ENCODE data around the gene CD8A.
A peak's percentile ranks its signal among the peaks of the same experiment; 100 is the strongest.
"Not testable (repeated sequence)": the region's sequence is repeated elsewhere in the genome, so short reads cannot be mapped to it uniquely, and the experiment has no call there.

Gene CD8A

DNA sequence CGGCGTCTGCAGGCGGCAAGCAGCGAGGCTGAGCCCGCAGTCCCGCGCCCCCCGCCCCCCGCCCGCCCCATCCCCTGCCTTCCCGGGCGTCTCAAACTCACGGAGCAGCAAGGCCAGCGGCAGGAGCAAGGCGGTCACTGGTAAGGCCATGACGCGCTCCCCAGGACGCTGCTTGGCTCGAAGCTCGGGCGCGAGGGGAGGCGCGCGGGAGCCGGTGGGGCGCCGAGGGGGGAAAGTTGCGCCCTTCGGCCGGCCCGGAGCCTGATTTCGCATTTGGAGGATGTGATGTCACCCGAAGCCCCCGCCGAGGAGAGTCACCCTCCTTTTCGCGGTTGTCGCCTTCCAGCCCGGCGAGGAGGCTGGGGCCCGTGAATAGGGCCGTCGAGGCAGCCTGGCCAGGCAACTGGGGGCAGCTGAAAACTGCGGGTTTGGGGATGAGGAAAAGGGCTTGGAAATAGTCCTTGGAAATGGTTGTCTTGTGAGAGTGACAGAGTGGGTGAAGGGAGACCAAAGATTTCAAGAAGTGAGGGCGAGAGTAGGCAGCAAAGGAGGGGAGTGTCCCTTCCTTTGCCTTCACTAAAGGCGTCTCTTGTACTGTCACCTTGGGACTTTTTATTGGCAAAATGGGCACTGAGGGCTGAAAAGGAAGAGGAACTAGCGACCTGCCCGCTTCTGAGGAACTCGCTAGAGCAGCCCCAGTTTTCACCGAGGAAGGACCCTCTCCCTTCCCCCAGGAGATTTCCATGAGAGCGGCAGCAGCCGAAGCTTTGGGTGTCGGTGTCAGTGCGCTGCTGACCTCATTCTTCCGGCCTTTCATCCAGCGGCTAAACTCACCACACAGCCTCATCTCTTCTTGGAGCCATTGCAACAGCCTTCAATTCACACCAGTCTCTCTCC is at the start of gene CD8A:
Gene CD8A, minus strand, starts transcription at position 238 of the 897 bp plus-strand sequence. Its CDS starts 88 bp downstream, at position 150.
- peak; percentile 31 for DNase-seq

DNA sequence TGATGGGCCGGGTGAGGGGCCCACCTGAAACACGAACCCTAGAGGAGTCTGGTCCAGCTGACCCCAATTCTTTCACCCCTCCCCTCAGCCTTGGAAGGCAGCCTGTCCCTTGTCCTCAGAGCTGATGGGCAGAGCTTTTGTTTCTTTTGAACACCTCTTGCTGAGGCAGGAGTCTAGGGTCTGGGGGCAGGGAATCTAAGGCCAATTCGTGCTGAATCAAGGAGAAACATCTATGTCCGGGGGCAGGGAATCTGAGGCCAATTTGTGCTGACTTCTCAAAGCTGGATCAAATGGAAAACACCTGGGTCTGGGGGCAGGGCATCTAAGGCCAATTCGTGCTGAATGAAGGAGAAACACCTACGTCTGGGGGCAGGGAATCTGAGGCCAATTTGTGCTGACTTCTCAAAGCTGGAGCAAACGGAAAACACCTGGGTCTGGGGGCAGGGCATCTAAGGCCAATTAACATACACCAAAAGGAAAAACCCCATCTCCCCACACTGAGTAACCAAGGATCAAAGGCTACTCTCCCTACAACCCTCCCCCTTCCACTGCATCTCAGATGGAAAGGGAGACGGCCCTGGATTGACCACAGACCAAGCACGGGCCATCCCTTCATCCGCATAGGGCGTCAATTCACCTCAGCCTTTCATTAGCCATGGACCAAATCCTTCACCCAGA is 49.3 kb upstream of the CD8A start:
- not testable (repeated sequence) for DNase-seq

DNA sequence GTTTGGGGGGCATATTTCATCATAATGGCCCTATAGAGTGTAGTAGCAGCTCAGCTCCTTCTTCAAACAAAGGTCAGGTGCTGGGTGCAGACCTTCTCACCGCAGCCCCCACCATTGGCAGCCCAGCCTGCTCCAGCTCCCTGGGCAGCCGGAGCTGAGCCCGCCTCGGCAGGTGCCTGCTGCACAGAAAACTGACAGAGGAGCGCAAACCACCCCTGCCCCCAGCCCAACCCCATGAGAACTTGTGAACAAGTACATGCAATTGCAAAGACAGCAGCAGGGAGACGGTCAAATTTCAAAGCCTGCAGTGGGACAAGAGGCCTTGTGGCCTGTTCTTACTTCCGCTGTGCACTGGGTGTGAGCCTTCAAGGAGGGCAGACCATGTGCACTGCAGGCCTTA is 48.7 kb upstream of the CD8A start:
- DNase-seq: not testable (repeated sequence)

DNA sequence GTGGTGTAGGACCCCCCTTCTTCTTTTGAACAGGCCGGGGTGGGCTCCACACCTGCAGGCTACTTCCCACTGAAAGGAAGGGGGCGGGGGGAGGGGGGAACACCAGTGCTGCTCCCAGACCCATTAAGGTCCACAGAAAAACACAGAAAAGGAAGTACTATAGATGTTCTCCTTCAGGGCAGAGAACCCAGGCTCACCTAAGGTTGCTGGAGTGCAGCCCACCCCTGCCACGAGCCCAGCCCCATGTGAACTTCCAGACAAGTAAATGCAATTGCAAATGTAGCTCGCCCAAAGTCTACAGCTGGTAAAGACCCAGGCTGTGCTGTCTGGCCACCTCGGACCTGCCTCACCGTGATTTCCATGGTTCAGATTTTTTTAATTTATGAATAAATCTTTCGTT is 47.0 kb upstream of the CD8A start:
- not testable (repeated sequence) for DNase-seq

DNA sequence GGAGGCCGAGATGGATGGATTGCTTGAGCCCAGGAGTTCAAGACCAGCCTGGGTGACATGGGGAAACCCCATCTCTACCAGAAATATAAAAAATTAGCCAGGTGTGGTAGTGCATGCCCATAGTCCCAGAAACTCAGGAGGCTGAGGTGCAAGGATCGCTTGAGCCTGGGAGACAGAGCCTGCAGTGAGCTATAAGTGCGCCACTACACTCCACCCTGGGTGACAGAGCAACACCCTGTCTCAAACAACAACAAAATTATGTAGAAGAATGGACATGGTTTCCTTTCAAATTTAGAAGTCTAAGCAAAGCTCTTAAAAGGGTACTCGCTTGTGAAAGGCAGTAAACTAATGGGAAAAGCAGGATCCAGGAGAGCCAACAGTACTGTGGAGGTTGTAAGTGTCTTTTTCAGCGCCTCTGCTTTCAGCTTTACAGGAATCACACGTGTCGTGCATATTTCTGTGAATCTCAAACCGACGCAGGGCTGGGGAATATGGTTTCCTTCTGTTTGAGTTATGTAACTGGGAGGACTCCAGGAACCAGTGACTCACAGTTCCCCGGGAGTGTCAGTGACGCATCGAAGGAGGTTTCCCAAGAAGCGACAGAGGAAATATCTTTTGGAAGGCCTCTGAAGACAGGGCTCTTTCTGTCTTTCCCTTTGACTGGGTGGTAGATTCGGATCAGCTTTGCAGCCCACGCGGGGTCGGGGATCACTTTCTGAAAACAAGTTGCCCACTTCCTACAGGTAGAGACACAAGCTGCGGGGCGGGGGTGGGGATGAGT is 46.4 kb upstream of the CD8A start:
- not testable (repeated sequence) for DNase-seq

DNA sequence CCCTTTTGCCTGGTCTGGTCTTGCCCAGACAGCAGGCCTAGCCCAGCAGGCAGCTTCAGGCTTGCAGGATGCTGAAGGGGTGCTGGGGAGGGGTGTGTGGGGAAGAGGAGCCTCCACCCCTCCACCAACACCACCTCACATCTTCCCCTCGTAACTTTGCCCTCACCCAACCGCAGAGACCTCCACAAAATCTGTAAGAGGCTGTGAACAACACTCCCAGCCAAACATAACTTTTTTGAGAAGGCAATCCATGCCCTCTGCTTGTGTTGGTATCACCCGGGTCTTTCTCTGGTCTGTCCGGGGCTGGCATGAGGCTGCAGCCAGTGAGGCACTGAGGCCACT is 44.8 kb upstream of the CD8A start:
- DNase-seq: not testable (repeated sequence)

DNA sequence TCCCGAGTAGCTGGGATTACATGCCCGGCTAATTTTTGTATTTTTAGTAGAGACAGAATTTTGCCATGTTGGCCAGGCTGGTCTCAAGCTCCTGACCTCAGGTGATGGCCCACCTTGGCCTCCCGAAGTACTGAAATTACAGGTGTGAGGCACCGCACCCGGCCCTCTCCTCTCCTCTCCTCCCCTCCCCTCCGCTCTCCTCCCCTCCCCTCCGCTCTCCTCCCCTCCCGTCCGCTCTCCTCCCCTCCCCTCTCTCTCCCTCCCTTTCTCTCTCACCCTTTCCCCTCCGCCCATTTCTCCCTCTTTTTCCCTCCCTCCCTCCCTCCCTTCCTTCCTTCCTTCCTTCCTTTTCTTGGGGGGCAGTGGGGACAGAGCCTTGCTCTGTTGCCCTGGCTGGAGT is 42.6 kb upstream of the CD8A start:
- DNase-seq: no peak

DNA sequence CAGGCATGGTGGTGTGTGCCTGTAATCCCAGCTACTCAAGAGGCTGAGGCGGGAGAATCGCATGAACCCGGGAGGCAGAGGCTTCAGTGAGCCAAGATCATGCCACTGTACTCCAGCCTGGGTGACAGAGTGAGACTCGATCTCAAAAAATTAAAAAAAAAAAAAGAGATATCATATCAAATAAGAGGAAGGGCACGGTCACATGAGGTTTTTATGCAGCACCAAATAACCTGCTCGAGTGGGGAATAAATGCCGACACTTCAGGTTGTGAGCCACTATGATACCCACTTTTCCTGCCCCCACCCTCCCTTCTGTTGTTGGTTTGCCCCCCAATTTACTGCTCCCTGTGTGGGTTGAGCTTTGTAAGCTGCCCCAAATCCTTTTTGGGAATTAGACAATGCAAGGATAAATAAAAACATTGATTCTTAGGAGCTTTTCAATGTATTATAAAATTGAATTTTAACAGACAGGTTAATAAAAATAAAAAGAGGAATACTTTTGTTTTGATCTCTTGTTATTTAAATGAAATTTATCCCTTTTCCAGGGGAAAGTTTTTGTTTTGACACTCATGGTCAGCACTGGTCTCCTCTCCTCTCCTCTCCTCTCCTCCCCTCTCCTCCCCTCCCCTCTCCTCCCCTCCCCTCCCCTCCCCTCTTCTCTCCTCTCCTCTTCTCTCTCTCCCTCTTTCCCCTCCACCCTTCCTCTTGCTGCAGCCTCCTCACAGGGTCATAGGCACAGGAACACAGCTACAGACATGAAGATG is 41.8 kb upstream of the CD8A start:
- no peak for DNase-seq

DNA sequence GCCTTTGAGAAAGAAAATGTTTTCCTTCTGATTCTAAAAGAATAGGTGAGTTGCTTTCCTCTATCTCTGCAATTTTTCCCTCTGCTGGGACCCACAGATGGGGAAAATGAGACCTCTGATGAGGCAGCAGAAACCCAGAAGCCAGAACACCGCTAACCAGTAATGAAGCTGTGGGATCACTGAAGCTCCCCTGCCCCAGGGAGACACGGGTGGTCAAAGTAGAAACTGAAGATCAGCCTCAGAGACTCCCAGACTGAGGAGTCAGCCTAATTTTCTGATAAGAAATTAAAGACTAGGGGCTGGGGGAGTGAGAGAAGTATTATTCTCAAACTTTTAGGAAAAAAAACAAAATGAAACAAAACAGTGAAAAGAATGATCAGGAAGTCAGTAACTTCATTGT is 40.8 kb upstream of the CD8A start:
- no peak for DNase-seq

DNA sequence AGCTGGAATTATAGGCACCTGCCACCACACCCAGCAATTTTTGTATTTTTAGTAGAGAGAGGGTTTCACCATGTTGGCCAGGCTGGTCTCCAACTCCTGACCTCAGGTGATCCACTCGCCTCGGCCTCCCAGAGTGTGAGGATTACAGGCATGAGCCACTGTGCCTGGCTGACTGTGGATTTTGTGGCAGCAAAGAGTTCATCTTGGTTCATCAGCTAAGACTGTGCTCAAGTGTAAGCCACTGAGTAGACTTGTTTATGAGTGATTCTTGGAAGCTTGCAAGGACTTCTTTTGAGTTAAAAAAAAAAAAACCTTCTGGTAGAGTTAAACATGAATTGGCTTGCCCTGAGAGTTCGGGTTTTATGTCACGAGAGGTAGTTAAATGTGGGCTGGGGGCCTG is 36.2 kb upstream of the CD8A start:
- DNase-seq: no peak

DNA sequence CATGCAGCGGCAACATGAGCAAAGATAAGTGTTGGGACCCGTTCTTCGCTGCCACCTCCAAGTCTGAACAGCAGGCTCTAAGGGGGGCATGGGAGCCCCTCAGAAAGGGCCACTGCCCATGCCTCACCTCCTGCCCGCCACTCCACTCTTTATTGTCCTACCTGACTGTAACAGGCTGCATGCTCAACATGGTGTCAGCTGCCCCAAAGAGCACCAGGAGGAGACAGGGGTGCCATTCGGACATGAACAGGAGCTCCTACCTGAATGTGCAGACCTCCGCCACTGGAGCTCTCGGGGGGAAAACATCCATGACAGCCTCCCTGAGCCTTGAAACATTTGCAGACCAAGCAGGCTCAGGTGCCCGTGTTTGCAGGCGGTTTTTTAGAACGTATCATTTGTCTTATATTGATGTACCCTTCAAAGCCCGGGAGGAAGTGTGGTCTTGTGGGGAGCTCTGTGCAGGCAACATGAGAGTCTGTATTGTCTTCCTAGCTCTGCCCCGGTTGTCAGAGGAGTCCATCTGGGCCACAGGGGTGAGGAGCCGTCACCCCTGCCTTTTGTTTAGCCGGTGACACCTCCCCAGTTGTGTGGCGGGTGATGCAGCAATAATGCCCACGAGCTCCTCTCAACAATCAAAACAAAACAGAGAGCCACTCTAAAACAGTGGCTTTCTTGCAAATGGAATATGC is 35.1 kb upstream of the CD8A start:
- DNase-seq: no peak

DNA sequence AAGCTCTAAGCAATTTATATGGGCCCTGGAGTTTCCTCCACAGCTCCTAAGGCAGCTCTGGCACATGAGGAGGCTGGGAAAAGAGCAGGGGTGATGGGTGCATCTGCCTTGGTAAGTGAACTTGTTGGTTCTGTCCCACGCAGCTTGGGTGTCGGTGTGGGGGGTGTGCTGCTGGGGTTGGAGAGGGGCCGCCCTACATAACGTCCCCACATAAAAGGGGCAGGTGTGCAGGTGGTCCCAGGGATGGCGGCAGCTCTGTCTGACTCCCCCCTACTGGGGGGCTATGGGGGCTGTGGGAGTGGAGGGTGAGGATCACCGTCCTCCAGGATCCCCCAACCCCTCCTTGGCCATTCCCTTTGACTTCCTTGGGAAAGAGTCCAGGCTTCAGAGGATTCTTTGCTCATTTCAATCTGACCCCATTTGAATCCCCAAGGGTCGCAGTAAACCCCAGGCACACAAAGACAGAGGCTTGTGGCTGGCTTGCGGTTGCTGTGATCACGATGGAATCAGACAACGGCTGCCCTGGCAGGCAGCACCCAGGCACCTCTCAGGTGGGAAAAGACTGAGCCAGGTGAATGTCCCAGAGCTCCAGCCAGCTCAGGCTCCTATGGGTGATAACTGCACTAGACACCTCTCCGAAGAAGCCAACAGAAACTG is 34.5 kb upstream of the CD8A start:
- DNase-seq: no peak

DNA sequence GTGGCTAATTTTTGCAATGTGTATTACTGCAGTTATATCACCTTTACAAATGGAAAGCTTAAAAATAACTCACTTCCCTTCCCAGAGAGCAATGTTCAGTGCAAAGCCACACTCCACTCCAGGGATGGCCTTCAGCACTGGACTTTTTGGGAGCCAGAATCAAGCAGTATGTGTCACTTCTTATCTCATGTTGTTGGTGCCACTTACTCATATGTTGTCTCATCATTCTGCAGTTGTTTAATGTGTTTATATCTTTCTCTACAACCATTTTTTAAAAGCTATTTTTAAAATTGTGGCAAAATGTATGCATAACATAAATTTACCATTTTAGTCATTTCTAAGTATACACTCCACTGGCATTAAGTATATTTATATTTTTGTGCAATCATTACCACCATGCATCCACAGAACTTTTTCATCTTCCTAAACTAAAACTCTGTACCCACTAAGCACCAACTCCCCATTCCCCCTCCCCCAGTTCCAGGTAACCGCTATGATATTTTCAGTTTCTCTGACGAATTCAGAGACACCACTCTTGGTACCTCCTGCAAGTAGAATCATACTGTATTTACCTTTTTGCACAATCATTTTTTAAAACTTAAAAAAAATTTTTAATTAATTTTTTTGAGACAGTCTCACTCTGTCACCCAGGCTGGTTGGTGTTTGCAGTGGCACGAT is 32.1 kb upstream of the CD8A start:
- DNase-seq: no peak

DNA sequence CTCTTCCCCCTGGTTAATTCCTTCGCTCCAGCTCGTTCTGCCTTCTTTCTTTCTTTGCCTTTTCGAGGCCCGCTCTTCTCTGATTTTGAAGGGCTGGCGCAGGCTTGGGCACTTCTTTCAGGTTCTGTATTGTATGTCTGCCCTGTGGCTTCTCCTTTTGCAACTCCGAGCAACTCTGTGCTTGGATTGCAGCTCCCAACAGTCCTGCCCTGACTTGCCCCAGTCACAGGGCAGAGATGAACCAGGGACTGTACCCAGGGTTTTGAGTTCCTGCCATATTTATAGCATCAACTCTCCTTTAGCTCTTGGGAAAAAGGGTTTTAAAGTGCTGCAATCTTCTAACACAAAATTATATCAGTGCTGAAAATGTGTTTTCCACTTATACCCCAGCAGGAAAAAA is 31.1 kb upstream of the CD8A start:
- no peak for DNase-seq

DNA sequence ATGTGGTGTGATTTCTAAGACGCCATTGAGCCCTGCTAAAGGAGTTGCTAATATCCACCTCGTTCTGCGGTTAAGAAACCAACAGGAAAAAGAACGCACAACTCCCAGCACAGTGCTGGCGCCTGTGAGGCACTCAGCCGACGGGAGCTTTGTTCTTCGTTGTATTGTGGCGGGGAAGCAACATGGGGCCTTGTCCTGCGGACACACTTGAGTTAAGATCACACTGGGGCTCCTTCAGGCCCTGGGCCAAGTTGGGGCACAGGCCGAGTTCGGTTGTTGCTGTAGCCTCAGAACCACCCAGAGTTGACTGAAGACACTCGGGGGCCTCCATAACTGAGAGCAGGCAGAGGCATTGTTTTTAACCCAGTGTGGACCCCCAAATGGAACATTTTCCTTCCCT is 30.6 kb upstream of the CD8A start:
- no peak for DNase-seq

DNA sequence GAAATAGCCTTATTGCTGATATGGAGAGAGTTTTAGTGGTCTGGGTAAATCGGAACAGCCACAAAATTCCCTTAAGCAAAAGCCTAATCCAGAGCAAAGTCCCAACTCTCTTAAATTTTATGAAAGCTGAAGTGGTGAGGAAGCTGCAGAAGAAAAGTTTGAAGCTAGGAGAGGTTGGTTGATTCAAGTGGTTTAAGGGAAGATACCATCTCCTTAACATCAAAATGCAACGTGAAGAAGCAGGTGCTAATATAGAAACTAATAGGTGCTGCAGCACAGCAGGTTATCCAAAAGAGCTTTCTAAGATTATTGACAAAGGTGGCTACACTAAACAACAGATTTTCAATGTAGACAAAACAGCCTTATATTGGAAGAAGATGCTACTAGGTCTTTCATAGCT is 28.2 kb upstream of the CD8A start:
- no peak for DNase-seq

DNA sequence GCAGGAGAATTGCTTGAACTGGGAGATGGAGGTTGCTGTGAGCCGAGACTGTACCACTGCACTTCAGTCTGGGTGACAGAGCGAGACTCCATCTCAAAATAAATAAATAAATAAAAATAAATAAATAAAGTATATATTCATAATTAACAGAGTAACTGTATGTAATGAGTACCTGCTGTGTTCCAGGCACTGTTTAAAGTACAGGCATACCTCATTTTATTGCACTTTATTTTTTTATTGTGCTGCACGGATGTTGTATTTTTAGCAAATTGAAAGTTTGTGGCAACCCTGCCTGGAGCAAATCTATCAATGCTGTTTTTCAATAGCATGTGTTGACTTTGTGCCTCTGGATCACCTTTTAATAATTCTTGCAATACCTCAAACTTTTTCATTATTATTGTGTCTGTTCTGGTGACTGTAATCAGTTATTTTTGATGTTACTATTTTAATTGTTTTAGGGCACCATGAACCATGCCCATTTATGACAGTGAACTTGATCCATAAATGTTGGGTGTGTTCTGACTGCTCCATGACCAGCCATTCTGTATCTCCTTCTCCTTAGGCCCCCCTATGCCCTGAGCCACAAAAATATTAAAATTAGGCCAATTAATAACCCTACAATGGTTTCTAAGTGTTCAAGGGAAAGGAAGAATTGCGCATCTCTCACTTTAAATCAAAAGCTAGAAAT is 27.5 kb upstream of the CD8A start:
- no peak for DNase-seq

DNA sequence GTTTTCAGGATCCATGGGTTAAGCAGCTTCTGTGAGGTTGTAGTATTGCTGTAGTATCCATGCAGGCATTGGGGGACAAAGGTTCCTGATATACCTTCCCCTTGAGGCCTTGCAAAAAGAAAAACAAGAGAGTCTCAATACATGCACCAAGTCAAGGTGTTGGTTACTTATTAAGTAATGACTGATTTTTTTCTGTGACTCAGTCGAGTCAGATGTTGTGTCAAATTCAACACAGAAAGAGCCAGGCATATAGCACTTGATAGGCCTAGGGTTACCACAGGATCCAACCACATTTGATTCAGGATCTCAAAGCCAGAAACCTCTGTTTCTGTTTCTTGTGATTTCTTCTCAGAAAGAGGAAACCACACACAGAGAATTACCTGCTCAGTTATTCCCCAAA is 24.9 kb upstream of the CD8A start:
- no peak for DNase-seq

DNA sequence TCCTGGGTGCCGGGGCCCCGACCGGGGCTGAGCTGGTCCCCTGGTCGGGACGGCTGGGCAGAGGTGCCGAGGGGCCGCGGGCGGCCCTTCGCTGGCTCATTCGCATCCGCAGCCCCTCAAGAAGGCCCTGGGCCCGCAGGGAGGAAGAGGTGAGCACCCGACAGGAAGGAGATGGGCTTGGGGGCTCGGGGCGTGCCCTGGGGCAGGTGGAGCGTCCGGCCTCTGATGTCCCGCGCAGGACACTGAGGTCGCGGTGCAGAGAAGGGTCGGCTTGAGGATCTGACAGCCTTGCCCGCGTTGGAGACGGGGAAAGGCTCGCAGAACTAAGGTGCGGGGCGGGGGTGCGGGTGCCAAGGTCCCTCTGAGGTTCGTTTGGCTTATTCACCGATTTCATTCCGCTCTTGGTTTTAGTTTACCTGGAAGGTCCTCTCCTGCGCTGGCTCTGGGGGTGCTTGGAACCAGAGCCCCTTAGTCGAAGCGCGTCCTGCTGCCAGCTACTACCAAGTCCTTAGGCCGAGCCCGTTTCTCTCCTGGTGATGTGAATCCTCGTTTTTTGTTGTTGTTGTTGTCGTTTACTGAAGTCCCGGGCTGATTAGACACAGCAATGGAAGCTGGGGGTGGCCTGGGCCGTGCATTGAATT is 18.9 kb upstream of the CD8A start:
- DNase-seq: no peak

Measured in NCI-H82 (cell line).